B cell (primary cell): ENCODE results near the gene PGLYRP2.

Experiments
- EZH2 ChIP-seq: IDR thresholded peaks from 2 replicates; pipeline ENCODE4 v1.6.1; 2012; ENCODE audit warnings: borderline replicate concordance, low read depth, mild to moderate bottlenecking, moderate library complexity, low read length; ENCODE audit not compliant: insufficient read depth, poor library complexity, severe bottlenecking
- TF ChIP-seq, protein P1 (sequence below): fragments of 200-600 bp; IDR thresholded peaks from one replicate; pipeline ENCODE4 v1.8.0; 2022; ENCODE audit warnings: antibody characterized with exemption, mild to moderate bottlenecking

DNA sequence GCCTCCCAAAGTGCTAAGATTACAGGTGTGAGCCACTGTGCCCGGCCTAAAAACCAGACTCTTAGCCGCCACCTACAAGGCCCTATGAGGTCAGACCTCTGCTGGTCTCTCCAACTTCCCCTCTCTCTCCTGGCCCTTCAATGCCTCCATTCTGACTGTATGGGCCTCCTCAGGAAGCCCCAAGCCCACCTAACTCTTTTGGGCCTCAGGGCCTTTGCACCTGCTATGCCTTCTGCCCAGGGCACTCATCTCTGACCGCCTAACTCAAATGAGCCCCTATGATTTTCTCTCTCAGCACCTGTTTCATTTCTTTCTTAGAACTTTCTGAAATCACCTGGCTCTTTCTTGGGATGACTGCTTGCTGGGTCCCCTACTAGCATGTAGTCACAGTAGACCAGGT, 36.0 kb downstream of the PGLYRP2 start:
- TF ChIP-seq, protein P1, sequence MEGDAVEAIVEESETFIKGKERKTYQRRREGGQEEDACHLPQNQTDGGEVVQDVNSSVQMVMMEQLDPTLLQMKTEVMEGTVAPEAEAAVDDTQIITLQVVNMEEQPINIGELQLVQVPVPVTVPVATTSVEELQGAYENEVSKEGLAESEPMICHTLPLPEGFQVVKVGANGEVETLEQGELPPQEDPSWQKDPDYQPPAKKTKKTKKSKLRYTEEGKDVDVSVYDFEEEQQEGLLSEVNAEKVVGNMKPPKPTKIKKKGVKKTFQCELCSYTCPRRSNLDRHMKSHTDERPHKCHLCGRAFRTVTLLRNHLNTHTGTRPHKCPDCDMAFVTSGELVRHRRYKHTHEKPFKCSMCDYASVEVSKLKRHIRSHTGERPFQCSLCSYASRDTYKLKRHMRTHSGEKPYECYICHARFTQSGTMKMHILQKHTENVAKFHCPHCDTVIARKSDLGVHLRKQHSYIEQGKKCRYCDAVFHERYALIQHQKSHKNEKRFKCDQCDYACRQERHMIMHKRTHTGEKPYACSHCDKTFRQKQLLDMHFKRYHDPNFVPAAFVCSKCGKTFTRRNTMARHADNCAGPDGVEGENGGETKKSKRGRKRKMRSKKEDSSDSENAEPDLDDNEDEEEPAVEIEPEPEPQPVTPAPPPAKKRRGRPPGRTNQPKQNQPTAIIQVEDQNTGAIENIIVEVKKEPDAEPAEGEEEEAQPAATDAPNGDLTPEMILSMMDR = no peak
- TF ChIP-seq EZH2 = no peak
